CD14-positive monocyte (primary cell): ENCODE measurements around the gene FAM53B. TPM values are rescaled to one million over a fixed set of nuclear protein-coding genes. Genes with fewer than 3 reads are reported as not detected.

Experiments used
- DNase-seq, 3 donors: peaks; one replicate each; pipeline ENCODE4 v3.0.0-alpha.2; 2011 to 2022
- H2AFZ ChIP-seq: 2 replicates; pipeline ENCODE4 v1.6.0; 2012; ENCODE audit warnings: mild to moderate bottlenecking, low read depth, low read length, inconsistent platforms; ENCODE audit not compliant: insufficient read depth, poor library complexity, severe bottlenecking
- H3K27ac ChIP-seq, 2 donors: 1 replicate in 1 of 2; 2 replicates in 1 of 2; pipeline ENCODE4 v1.5.1; 2012 to 2013; ENCODE audit warnings: low read length in 2 of 2, control low read depth in 1 of 2, inconsistent platforms in 1 of 2, low read depth in 1 of 2, mild to moderate bottlenecking in 1 of 2
- H3K27me3 ChIP-seq, 2 donors: one replicate each; pipeline versions ENCODE4 v1.6.0 to v1.6.1; 2011 to 2013; ENCODE audit warnings: low read length in 2 of 2; ENCODE audit not compliant: control insufficient read depth in 2 of 2, insufficient read depth in 2 of 2
- H3K36me3 ChIP-seq, 2 donors: replicated peaks in 1 of 2; 1 replicate in 1 of 2; 2 replicates in 1 of 2; pipeline versions ENCODE4 v1.5.1 to v1.6.1; 2012 to 2013; ENCODE audit warnings: low read length in 2 of 2, control low read depth in 1 of 2, inconsistent platforms in 1 of 2, mild to moderate bottlenecking in 1 of 2; ENCODE audit not compliant: insufficient read depth in 2 of 2, control insufficient read depth in 1 of 2
- H3K4me1 ChIP-seq, 2 donors: 1 replicate in 1 of 2; 2 replicates in 1 of 2; pipeline versions ENCODE4 v1.5.1 to v1.6.1; 2012 to 2013; ENCODE audit warnings: low read length in 2 of 2, control low read depth in 1 of 2, inconsistent platforms in 1 of 2, mild to moderate bottlenecking in 1 of 2, moderate library complexity in 1 of 2; ENCODE audit not compliant: insufficient read depth in 2 of 2, control insufficient read depth in 1 of 2
- H3K4me2 ChIP-seq: replicated peaks from 2 replicates; pipeline ENCODE3; 2012; ENCODE audit warnings: low read length, moderate library complexity, mild to moderate bottlenecking; ENCODE audit not compliant: poor library complexity, severe bottlenecking; ENCODE audit errors: extremely low read depth
- H3K4me3 ChIP-seq, 3 experiments: fragments of 200-600 bp in 1 of 3; sonication (generic) in 1 of 3; replicated peaks in 1 of 3; 1 replicate in 2 of 3; 2 replicates in 1 of 3; pipeline ENCODE4 v1.5.1; 2011 to 2013; ENCODE audit warnings: low read length in 3 of 3, mild to moderate bottlenecking in 3 of 3, control low read depth in 2 of 3, low read depth in 2 of 3, inconsistent platforms in 1 of 3, moderate library complexity in 1 of 3
- H3K79me2 ChIP-seq: 2 replicates; pipeline ENCODE4 v1.6.0; 2012; ENCODE audit warnings: mild to moderate bottlenecking, control low read depth, inconsistent platforms, low read length, moderate library complexity; ENCODE audit not compliant: insufficient read depth
- H3K9ac ChIP-seq: 2 replicates; pipeline ENCODE4 v1.6.0; 2017; ENCODE audit warnings: low read length, mild to moderate bottlenecking; ENCODE audit not compliant: insufficient read depth, poor library complexity, severe bottlenecking
- H3K9me3 ChIP-seq, 2 donors: replicated peaks in 1 of 2; 1 replicate in 1 of 2; 2 replicates in 1 of 2; pipeline versions ENCODE4 v1.5.1 to v1.6.1; 2012 to 2013; ENCODE audit warnings: low read length in 2 of 2, control low read depth in 1 of 2; ENCODE audit not compliant: control insufficient read depth in 1 of 2, insufficient read depth in 1 of 2
- H4K20me1 ChIP-seq: 2 replicates; pipeline ENCODE4 v1.6.0; 2012; ENCODE audit warnings: mild to moderate bottlenecking, low read length, control low read depth, moderate library complexity; ENCODE audit not compliant: insufficient read depth
- H3K27ac Mint-ChIP-seq, 7 donors: one replicate each; pipeline ENCODE4 v1.8.0; 2020; ENCODE audit warnings: mild to moderate bottlenecking in 7 of 7, mixed read lengths in 7 of 7, moderate library complexity in 6 of 7, inconsistent platforms in 2 of 7
- H3K27me3 Mint-ChIP-seq, 3 donors: one replicate each; pipeline ENCODE4 v1.8.0; 2021 to 2022; ENCODE audit warnings: low read depth in 3 of 3, mild to moderate bottlenecking in 3 of 3, mixed read lengths in 3 of 3, moderate library complexity in 3 of 3, inconsistent platforms in 1 of 3
- H3K36me3 Mint-ChIP-seq, 2 donors: one replicate each; pipeline ENCODE4 v1.8.0; 2020; ENCODE audit warnings: mixed read lengths in 2 of 2, inconsistent platforms in 1 of 2, mild to moderate bottlenecking in 1 of 2
- H3K4me1 Mint-ChIP-seq: one replicate; pipeline ENCODE4 v1.8.0; 2020; ENCODE audit warnings: mild to moderate bottlenecking, mixed read lengths
- H3K4me3 Mint-ChIP-seq, 2 donors: one replicate each; pipeline ENCODE4 v1.8.0; 2020; ENCODE audit warnings: mild to moderate bottlenecking in 2 of 2, mixed read lengths in 2 of 2, moderate library complexity in 1 of 2
- H3K9me3 Mint-ChIP-seq, 7 donors: one replicate each; pipeline ENCODE4 v1.8.0; 2020 to 2022; ENCODE audit warnings: mixed read lengths in 7 of 7, mild to moderate bottlenecking in 6 of 7, moderate library complexity in 6 of 7, inconsistent platforms in 2 of 7
- WGBS: methylation state at CpG from one replicate; pipeline ENCODE4 v1.1.5; 2013; ENCODE audit warnings: missing lambda C conversion rate; ENCODE audit not compliant: insufficient coverage; 5-methylcytosine and 5-hydroxymethylcytosine counted together
- intact Hi-C, 2 donors: fragments of 100-400 bp; cut with micrococcal nuclease; formaldehyde crosslinking; loops; one replicate each; pipeline versions ENCODE4 v1.15.0 to v1.15.1; 2023
- polyA plus RNA-seq, 3 donors: library from polyadenylated mRNA; depleted of rRNA in 1 of 3; unstranded in 2 of 3; stranded (reverse) in 1 of 3; fragments of 300-500 nt in 2 of 3; fragments of >200 nt in 1 of 3; fragmentation: Illumina TruSeq in 2 of 3; gene quantifications; 1 replicate in 2 of 3; 2 replicates in 1 of 3; pipeline ENCODE4 v1.2.3, GENCODE V29; 2012 to 2021
- TF ChIP-seq, protein P1 (sequence below): fragments of 200-600 bp; IDR thresholded peaks from one replicate; pipeline ENCODE4 v1.8.0; 2022; ENCODE audit warnings: antibody characterized with exemption, mild to moderate bottlenecking

The FAM53B gene
- polyA plus RNA-seq, 3 donors, result 5.8 to 23.3 (median 12.6) TPM

DNA sequence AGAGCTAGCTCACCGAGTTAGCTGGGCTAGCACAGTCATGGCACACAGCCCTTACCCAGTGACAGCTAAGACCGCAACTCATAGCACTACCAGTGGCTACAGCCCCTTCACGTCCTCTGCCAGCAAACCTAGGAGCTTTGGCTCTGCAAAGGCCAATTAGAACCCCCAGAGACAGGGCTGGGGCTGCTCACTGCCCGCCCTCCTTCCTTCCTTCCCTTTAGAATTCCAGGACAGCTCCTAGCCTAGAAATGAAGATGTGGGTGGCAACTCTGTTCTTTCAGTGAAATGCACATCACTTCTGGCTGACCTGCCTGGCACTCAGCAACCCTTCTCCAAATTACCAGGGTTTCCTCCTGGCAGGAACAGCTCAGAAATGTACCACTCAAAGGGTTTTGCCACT is 99.9 kb downstream of the FAM53B start:
- peaks cover 94 to 100% of the 10 kb centered on the region in 2 donors for H3K4me1 ChIP-seq
- Mint-ChIP-seq H3K27me3 (peaks cover 0 to 2% (median 0%) of the 10 kb centered on the region in 3 donors), H3K27ac (peak overlapping the region in 5 of 7 donors; percentile 17 to 83 (median 48)), H3K9me3 (peaks cover 0 to 3% (median 0%) of the 10 kb centered on the region in 7 donors), H3K4me1 (peaks cover 95% of the 10 kb centered on the region), H3K4me3 (no peak overlapping the region), H3K36me3 (peaks cover 17 to 41% of the 10 kb centered on the region in 2 donors)
- intact Hi-C loops, result loop anchor here (5.0 to 10.0 kb wide), 3 partner anchors 38 to 271 kb away; partner anchors contain the start of gene FAM53B (in 1 of the 2)
- no CpG with 5 or more reads among the region's 4 CpGs for WGBS
- H3K27me3 ChIP-seq, result no peaks in the 10 kb centered on the region
- DNase-seq, result no peak
- TF ChIP-seq, protein P1, sequence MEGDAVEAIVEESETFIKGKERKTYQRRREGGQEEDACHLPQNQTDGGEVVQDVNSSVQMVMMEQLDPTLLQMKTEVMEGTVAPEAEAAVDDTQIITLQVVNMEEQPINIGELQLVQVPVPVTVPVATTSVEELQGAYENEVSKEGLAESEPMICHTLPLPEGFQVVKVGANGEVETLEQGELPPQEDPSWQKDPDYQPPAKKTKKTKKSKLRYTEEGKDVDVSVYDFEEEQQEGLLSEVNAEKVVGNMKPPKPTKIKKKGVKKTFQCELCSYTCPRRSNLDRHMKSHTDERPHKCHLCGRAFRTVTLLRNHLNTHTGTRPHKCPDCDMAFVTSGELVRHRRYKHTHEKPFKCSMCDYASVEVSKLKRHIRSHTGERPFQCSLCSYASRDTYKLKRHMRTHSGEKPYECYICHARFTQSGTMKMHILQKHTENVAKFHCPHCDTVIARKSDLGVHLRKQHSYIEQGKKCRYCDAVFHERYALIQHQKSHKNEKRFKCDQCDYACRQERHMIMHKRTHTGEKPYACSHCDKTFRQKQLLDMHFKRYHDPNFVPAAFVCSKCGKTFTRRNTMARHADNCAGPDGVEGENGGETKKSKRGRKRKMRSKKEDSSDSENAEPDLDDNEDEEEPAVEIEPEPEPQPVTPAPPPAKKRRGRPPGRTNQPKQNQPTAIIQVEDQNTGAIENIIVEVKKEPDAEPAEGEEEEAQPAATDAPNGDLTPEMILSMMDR, result no peak
- H3K4me3 ChIP-seq, result no peak overlapping the region
- no peak overlapping the region for H2AFZ ChIP-seq
- no peak overlapping the region for H3K9ac ChIP-seq
- H3K4me2 ChIP-seq, result no peak overlapping the region
- H3K36me3 ChIP-seq, result no peaks in the 10 kb centered on the region
- no peak overlapping the region for H3K27ac ChIP-seq
- H3K79me2 ChIP-seq, result peaks cover 86% of the 10 kb centered on the region
- no peaks in the 10 kb centered on the region for H3K9me3 ChIP-seq
- H4K20me1 ChIP-seq, result no peaks in the 10 kb centered on the region

DNA sequence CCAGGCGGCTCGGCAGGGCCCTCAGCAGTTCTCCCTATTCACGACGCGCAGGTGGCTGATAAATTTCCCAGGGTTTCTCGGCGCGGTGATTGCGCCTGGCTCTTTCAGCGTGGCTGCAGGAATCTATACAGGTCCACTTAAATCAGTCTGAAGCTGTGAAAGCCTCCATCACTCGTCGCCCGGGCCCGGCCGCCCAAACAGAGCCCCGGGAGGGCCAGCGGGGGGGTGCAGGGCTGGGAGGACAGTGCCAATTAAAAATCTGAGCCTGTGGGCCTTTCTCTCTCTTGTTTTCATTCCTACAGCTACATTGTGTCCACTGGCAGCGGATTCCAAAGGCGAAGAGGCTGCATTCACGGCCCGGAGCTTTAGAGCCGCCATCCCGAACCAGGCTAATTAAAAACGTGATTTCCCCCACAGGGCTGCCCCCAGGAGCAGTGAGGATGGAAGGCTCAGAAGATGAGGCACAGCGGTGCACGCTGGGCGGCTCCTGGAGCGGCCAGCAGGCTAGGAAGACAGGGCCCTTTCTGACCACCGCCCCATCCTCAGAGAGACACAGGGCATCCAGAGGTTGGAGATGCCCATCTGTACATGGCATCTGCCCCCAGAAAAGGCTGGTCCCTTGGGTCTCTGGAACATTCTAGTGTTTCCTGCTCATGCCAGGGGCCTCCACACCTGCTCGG is 100.7 kb downstream of the FAM53B start:
- H3K4me1 ChIP-seq, result peaks cover 94 to 100% of the 10 kb centered on the region in 2 donors
- no peak overlapping the region for H3K9ac ChIP-seq
- no peak overlapping the region for H3K4me3 ChIP-seq
- peaks cover 88% of the 10 kb centered on the region for H3K79me2 ChIP-seq
- Mint-ChIP-seq H3K9me3 (peaks cover 0 to 3% (median 0%) of the 10 kb centered on the region in 7 donors), H3K4me3 (no peak overlapping the region), H3K4me1 (peaks cover 95% of the 10 kb centered on the region), H3K27ac (peak overlapping the region in 5 of 7 donors; percentile 50 to 99 (median 98)), H3K36me3 (peaks cover 17 to 42% of the 10 kb centered on the region in 2 donors), H3K27me3 (peaks cover 0 to 2% (median 0%) of the 10 kb centered on the region in 3 donors)
- intact Hi-C loops, result loop anchor here (5.0 to 10.0 kb wide), 3 partner anchors 39 to 271 kb away; partner anchors contain the start of gene FAM53B (in 1 of the 2)
- peak overlapping the region in 1 of 2 donors; percentile 99 for H3K27ac ChIP-seq
- no peak overlapping the region for H2AFZ ChIP-seq
- H3K27me3 ChIP-seq, result no peaks in the 10 kb centered on the region
- H4K20me1 ChIP-seq, result no peaks in the 10 kb centered on the region
- DNase-seq, result no peak
- H3K4me2 ChIP-seq, result no peak overlapping the region
- no peaks in the 10 kb centered on the region for H3K36me3 ChIP-seq
- no peaks in the 10 kb centered on the region for H3K9me3 ChIP-seq
- TF ChIP-seq, protein P1, result no peak
- 97% methylated on average over 20 of the region's 30 CpGs for WGBS
